ENCODE results near the gene XRCC5.

Gene XRCC5

GRCh38 chr2:216071111-216071851, 37.9 kb upstream of the XRCC5 start:
- H3K27me3 ChIP-seq (replicated peaks in 2 of 5; ENCODE audit: control insufficient read depth in 4 of 5, insufficient read depth in 5 of 5, low read length in 4 of 5): no peaks in the 10 kb centered on the region
- no peak overlapping the region for H3K4me3 ChIP-seq (ENCODE audit: control insufficient read depth in 1 of 7, extremely low read depth in 1 of 7, insufficient read depth in 4 of 7, low read depth in 2 of 7, low read length in 6 of 7)
- 93% methylated on average over 9 of the region's 12 CpGs for WGBS (ENCODE audit: insufficient coverage)
- POLR2A ChIA-PET: interaction anchor here (0.5 kb wide), 1 partner anchor 22 kb away, joined by 4 read pairs; no protein-coding TSS in a partner anchor
- CTCF ChIA-PET: no interaction called here
- H3K9me3 ChIP-seq (ENCODE audit: control extremely low read depth in 1 of 5, control insufficient read depth in 4 of 5, insufficient read depth in 2 of 5, low read depth in 1 of 5, low read length in 4 of 5): no peaks in the 10 kb centered on the region
- no peaks in the 10 kb centered on the region for H3K4me1 ChIP-seq (ENCODE audit: control extremely low read depth in 1 of 4, control insufficient read depth in 4 of 4, insufficient read depth in 4 of 4, low read length in 3 of 4)
- no peak for DNase-seq
- peaks cover 0 to under 1% (median 0%) of the 10 kb centered on the region in 4 experiments for H3K36me3 ChIP-seq (ENCODE audit: control insufficient read depth in 4 of 4, insufficient read depth in 4 of 4, low read length in 3 of 4)
- no peak overlapping the region for H3K27ac ChIP-seq (ENCODE audit: insufficient read depth in 1 of 2, low read depth in 1 of 2, low read length in 2 of 2, poor library complexity in 1 of 2, severe bottlenecking in 2 of 2)

- H3K4me1 ChIP-seq (ENCODE audit: control extremely low read depth in 1 of 4, control insufficient read depth in 4 of 4, insufficient read depth in 4 of 4, low read length in 3 of 4): no peaks in the 10 kb centered on the region
- no peak for DNase-seq
- ChIA-PET CTCF (interaction anchor here (0.8 kb wide), 2 partner anchors 9 to 13 kb away, joined by 3 read pairs; partner anchors contain the start of genes PECR and TMEM169), POLR2A (no interaction called here)
- no peaks in the 10 kb centered on the region for H3K27me3 ChIP-seq (replicated peaks in 2 of 5; ENCODE audit: control insufficient read depth in 4 of 5, insufficient read depth in 5 of 5, low read length in 4 of 5)
- no peaks in the 10 kb centered on the region for H3K9me3 ChIP-seq (ENCODE audit: control extremely low read depth in 1 of 5, control insufficient read depth in 4 of 5, insufficient read depth in 2 of 5, low read depth in 1 of 5, low read length in 4 of 5)
- no peak overlapping the region for H3K4me3 ChIP-seq (ENCODE audit: control insufficient read depth in 1 of 7, extremely low read depth in 1 of 7, insufficient read depth in 4 of 7, low read depth in 2 of 7, low read length in 6 of 7)
- H3K36me3 ChIP-seq (ENCODE audit: control insufficient read depth in 4 of 4, insufficient read depth in 4 of 4, low read length in 3 of 4): no peaks in the 10 kb centered on the region
- H3K27ac ChIP-seq (ENCODE audit: insufficient read depth in 1 of 2, low read depth in 1 of 2, low read length in 2 of 2, poor library complexity in 1 of 2, severe bottlenecking in 2 of 2): no peak overlapping the region
Observed at GRCh38 chr2:216072473-216072872, 36.7 kb upstream of the XRCC5 start.

- POLR2A ChIA-PET: no interaction called here
- CTCF ChIA-PET: interaction anchor here (0.7 kb wide), 1 partner anchor 40 kb away, joined by 3 read pairs; no protein-coding TSS in a partner anchor
Observed at GRCh38 chr2:216073773-216074172, 35.4 kb upstream of the XRCC5 start.

GRCh38 chr2:216074380-216074779, 34.8 kb upstream of the XRCC5 start:
- Histone ChIP-seq H3K4me1 (ENCODE audit: control extremely low read depth in 1 of 4, control insufficient read depth in 4 of 4, insufficient read depth in 4 of 4, low read length in 3 of 4) (no peaks in the 10 kb centered on the region), H3K9me3 (ENCODE audit: control extremely low read depth in 1 of 5, control insufficient read depth in 4 of 5, insufficient read depth in 2 of 5, low read depth in 1 of 5, low read length in 4 of 5) (no peaks in the 10 kb centered on the region), H3K27me3 (replicated peaks in 2 of 5; ENCODE audit: control insufficient read depth in 4 of 5, insufficient read depth in 5 of 5, low read length in 4 of 5) (no peaks in the 10 kb centered on the region), H3K36me3 (ENCODE audit: control insufficient read depth in 4 of 4, insufficient read depth in 4 of 4, low read length in 3 of 4) (no peaks in the 10 kb centered on the region), H3K4me3 (ENCODE audit: control insufficient read depth in 1 of 7, extremely low read depth in 1 of 7, insufficient read depth in 4 of 7, low read depth in 2 of 7, low read length in 6 of 7) (no peak overlapping the region), H3K27ac (ENCODE audit: insufficient read depth in 1 of 2, low read depth in 1 of 2, low read length in 2 of 2, poor library complexity in 1 of 2, severe bottlenecking in 2 of 2) (no peak overlapping the region)
- no peak for DNase-seq
- POLR2A ChIA-PET: no interaction called here
- CTCF ChIA-PET: no interaction called here
- WGBS (ENCODE audit: insufficient coverage): no CpG with 5 or more reads among the region's 1 CpG

More at GRCh38 chr2:216073773-216074172, 35.4 kb upstream of the XRCC5 start:
- H3K27me3 ChIP-seq (replicated peaks in 2 of 5; ENCODE audit: control insufficient read depth in 4 of 5, insufficient read depth in 5 of 5, low read length in 4 of 5): no peaks in the 10 kb centered on the region
- no peaks in the 10 kb centered on the region for H3K4me1 ChIP-seq (ENCODE audit: control extremely low read depth in 1 of 4, control insufficient read depth in 4 of 4, insufficient read depth in 4 of 4, low read length in 3 of 4)
- H3K4me3 ChIP-seq (ENCODE audit: control insufficient read depth in 1 of 7, extremely low read depth in 1 of 7, insufficient read depth in 4 of 7, low read depth in 2 of 7, low read length in 6 of 7): no peak overlapping the region
- DNase-seq: no peak
- H3K36me3 ChIP-seq (ENCODE audit: control insufficient read depth in 4 of 4, insufficient read depth in 4 of 4, low read length in 3 of 4): no peaks in the 10 kb centered on the region
- no peak overlapping the region for H3K27ac ChIP-seq (ENCODE audit: insufficient read depth in 1 of 2, low read depth in 1 of 2, low read length in 2 of 2, poor library complexity in 1 of 2, severe bottlenecking in 2 of 2)
- no peaks in the 10 kb centered on the region for H3K9me3 ChIP-seq (ENCODE audit: control extremely low read depth in 1 of 5, control insufficient read depth in 4 of 5, insufficient read depth in 2 of 5, low read depth in 1 of 5, low read length in 4 of 5)

GRCh38 chr2:216074794-216075193, 34.4 kb upstream of the XRCC5 start:
- ChIA-PET POLR2A (no interaction called here), CTCF (no interaction called here)
- no peak for DNase-seq

GRCh38 chr2:216075510-216076485, 33.4 kb upstream of the XRCC5 start:
- H3K4me3 ChIP-seq (ENCODE audit: control insufficient read depth in 1 of 7, extremely low read depth in 1 of 7, insufficient read depth in 4 of 7, low read depth in 2 of 7, low read length in 6 of 7): no peak overlapping the region
- H3K27ac ChIP-seq (ENCODE audit: insufficient read depth in 1 of 2, low read depth in 1 of 2, low read length in 2 of 2, poor library complexity in 1 of 2, severe bottlenecking in 2 of 2): no peak overlapping the region
- no peaks in the 10 kb centered on the region for H3K27me3 ChIP-seq (replicated peaks in 2 of 5; ENCODE audit: control insufficient read depth in 4 of 5, insufficient read depth in 5 of 5, low read length in 4 of 5)
- H3K4me1 ChIP-seq (ENCODE audit: control extremely low read depth in 1 of 4, control insufficient read depth in 4 of 4, insufficient read depth in 4 of 4, low read length in 3 of 4): peaks cover 0 to under 1% (median 0%) of the 10 kb centered on the region in 4 experiments
- ChIA-PET CTCF (no interaction called here), POLR2A (no interaction called here)
- DNase-seq: no peak
- H3K9me3 ChIP-seq (ENCODE audit: control extremely low read depth in 1 of 5, control insufficient read depth in 4 of 5, insufficient read depth in 2 of 5, low read depth in 1 of 5, low read length in 4 of 5): no peaks in the 10 kb centered on the region
- no peaks in the 10 kb centered on the region for H3K36me3 ChIP-seq (ENCODE audit: control insufficient read depth in 4 of 4, insufficient read depth in 4 of 4, low read length in 3 of 4)
- 100% methylated on average over 4 of the region's 6 CpGs for WGBS (ENCODE audit: insufficient coverage)

More at GRCh38 chr2:216074794-216075193, 34.4 kb upstream of the XRCC5 start:
- no peaks in the 10 kb centered on the region for H3K4me1 ChIP-seq (ENCODE audit: control extremely low read depth in 1 of 4, control insufficient read depth in 4 of 4, insufficient read depth in 4 of 4, low read length in 3 of 4)
- no peaks in the 10 kb centered on the region for H3K9me3 ChIP-seq (ENCODE audit: control extremely low read depth in 1 of 5, control insufficient read depth in 4 of 5, insufficient read depth in 2 of 5, low read depth in 1 of 5, low read length in 4 of 5)
- no peak overlapping the region for H3K27ac ChIP-seq (ENCODE audit: insufficient read depth in 1 of 2, low read depth in 1 of 2, low read length in 2 of 2, poor library complexity in 1 of 2, severe bottlenecking in 2 of 2)
- no peak overlapping the region for H3K4me3 ChIP-seq (ENCODE audit: control insufficient read depth in 1 of 7, extremely low read depth in 1 of 7, insufficient read depth in 4 of 7, low read depth in 2 of 7, low read length in 6 of 7)
- WGBS (ENCODE audit: insufficient coverage): 100% methylated on average over 1 of the region's 1 CpG
- no peaks in the 10 kb centered on the region for H3K27me3 ChIP-seq (replicated peaks in 2 of 5; ENCODE audit: control insufficient read depth in 4 of 5, insufficient read depth in 5 of 5, low read length in 4 of 5)
- H3K36me3 ChIP-seq (ENCODE audit: control insufficient read depth in 4 of 4, insufficient read depth in 4 of 4, low read length in 3 of 4): no peaks in the 10 kb centered on the region

- H3K4me3 ChIP-seq (ENCODE audit: control insufficient read depth in 1 of 7, extremely low read depth in 1 of 7, insufficient read depth in 4 of 7, low read depth in 2 of 7, low read length in 6 of 7): no peak overlapping the region
- no peak for DNase-seq
- H3K36me3 ChIP-seq (ENCODE audit: control insufficient read depth in 4 of 4, insufficient read depth in 4 of 4, low read length in 3 of 4): no peaks in the 10 kb centered on the region
- no CpG with 5 or more reads among the region's 1 CpG for WGBS (ENCODE audit: insufficient coverage)
- POLR2A ChIA-PET: no interaction called here
- peaks cover 7 to 15% (median 11%) of the 10 kb centered on the region in 4 experiments for H3K4me1 ChIP-seq (ENCODE audit: control extremely low read depth in 1 of 4, control insufficient read depth in 4 of 4, insufficient read depth in 4 of 4, low read length in 3 of 4)
- H3K9me3 ChIP-seq (ENCODE audit: control extremely low read depth in 1 of 5, control insufficient read depth in 4 of 5, insufficient read depth in 2 of 5, low read depth in 1 of 5, low read length in 4 of 5): no peaks in the 10 kb centered on the region
- H3K27ac ChIP-seq (ENCODE audit: insufficient read depth in 1 of 2, low read depth in 1 of 2, low read length in 2 of 2, poor library complexity in 1 of 2, severe bottlenecking in 2 of 2): no peak overlapping the region
- CTCF ChIA-PET: no interaction called here
- no peaks in the 10 kb centered on the region for H3K27me3 ChIP-seq (replicated peaks in 2 of 5; ENCODE audit: control insufficient read depth in 4 of 5, insufficient read depth in 5 of 5, low read length in 4 of 5)
Observed at GRCh38 chr2:216078776-216079175, 30.4 kb upstream of the XRCC5 start.

Measured in common myeloid progenitor, CD34-positive (primary cell).